ENCODE results near the gene COL25A1.

COL25A1 gene

DNA sequence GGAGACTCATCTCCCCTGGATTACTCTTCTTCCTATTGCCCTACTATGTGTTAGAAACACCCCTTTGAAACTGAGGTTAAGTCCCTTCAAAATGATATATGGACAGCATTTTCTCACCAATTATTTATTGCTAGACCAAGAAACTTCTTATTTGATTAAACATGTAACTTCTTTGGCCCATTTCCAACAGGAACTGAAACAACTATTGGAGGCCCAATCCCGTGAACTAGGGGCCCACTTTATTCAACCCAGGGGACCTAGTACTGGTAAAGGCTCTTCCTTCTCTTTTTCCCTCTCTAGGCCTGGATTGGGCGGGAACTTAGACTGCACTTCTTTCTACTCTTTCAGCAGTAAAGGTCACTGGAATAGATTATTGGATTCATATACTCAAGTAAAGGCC is 16.7 kb upstream of the COL25A1 start:
- Histone ChIP-seq H3K4me1 (peaks cover 28% of the 10 kb centered on the region), H4K20me1 (no peaks in the 10 kb centered on the region)
- TF ChIP-seq Cebpa-rat (IDR thresholded peaks at IDR 0.05) = no peak

DNA sequence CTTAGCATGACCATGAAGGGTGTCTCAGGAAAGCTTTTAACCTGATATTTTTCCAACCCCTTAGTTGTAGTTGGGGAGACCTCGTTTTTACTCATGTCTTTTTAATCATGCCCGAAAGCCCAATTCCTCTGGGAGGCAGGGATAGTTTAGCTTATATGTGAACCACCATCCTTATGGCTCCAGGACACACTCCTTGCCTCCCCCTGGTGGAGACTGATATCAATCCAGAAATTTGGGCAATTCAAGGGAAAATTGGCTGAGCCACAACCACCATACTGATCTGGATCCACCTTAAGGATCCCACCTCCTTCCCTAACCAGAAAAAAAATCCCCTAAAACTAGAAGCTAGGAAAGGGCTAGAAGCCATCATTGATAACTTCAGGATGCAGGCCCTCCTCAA is 13.4 kb upstream of the COL25A1 start:
- Histone ChIP-seq H4K20me1 (no peaks in the 10 kb centered on the region), H3K27me3 (no peaks in the 10 kb centered on the region), H3K9me3 (peaks cover 60% of the 10 kb centered on the region), H3K4me2 (no peak overlapping the region), H3K36me3 (no peaks in the 10 kb centered on the region), H3K4me1 (peaks cover 28% of the 10 kb centered on the region), H3K27ac (no peak overlapping the region), H3K4me3 (no peak overlapping the region), H3K9ac (no peak overlapping the region)
- TF ChIP-seq Cebpa-rat (IDR thresholded peaks at IDR 0.05) = no peak

More for the DNA sequence above, 16.7 kb upstream of the COL25A1 start:
- Histone ChIP-seq H3K9me3 (peaks cover 71% of the 10 kb centered on the region), H3K9ac (no peak overlapping the region), H3K4me3 (no peak overlapping the region), H3K36me3 (peaks cover 8% of the 10 kb centered on the region; the same call in 1 of the 2 replicates), H3K27me3 (no peaks in the 10 kb centered on the region), H3K27ac (no peak overlapping the region), H3K4me2 (peak overlapping the region; percentile 11; the same call in 1 of the 2 replicates)

DNA sequence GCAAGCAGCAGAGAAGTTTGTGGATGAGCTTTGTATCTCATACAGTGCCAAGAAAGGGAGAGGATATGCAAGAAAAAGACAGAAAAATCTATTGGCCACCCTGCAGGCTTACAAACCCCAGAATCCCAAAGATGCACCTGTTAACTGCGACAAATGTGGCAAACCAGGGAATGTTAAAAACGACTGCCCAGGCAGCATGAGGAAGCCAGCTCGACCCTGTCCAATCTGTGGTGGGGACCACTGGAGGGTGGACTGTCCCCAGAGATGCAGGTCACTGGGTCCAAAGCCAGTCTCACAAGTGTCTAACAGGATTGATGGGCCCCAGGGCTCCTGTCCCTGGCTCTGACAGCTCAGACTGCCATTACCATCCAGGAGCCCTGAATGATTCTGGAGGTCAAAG is 12.9 kb upstream of the COL25A1 start:
- no peaks in the 10 kb centered on the region for H3K36me3 ChIP-seq
- no peak overlapping the region for H3K27ac ChIP-seq
- H3K4me1 ChIP-seq = peaks cover 28% of the 10 kb centered on the region
- H4K20me1 ChIP-seq = no peaks in the 10 kb centered on the region
- H3K4me3 ChIP-seq = no peak overlapping the region
- TF ChIP-seq Cebpa-rat (IDR thresholded peaks at IDR 0.05) = no peak
- H3K4me2 ChIP-seq = no peak overlapping the region
- H3K9me3 ChIP-seq = peaks cover 55% of the 10 kb centered on the region
- no peaks in the 10 kb centered on the region for H3K27me3 ChIP-seq
- H3K9ac ChIP-seq = no peak overlapping the region

DNA sequence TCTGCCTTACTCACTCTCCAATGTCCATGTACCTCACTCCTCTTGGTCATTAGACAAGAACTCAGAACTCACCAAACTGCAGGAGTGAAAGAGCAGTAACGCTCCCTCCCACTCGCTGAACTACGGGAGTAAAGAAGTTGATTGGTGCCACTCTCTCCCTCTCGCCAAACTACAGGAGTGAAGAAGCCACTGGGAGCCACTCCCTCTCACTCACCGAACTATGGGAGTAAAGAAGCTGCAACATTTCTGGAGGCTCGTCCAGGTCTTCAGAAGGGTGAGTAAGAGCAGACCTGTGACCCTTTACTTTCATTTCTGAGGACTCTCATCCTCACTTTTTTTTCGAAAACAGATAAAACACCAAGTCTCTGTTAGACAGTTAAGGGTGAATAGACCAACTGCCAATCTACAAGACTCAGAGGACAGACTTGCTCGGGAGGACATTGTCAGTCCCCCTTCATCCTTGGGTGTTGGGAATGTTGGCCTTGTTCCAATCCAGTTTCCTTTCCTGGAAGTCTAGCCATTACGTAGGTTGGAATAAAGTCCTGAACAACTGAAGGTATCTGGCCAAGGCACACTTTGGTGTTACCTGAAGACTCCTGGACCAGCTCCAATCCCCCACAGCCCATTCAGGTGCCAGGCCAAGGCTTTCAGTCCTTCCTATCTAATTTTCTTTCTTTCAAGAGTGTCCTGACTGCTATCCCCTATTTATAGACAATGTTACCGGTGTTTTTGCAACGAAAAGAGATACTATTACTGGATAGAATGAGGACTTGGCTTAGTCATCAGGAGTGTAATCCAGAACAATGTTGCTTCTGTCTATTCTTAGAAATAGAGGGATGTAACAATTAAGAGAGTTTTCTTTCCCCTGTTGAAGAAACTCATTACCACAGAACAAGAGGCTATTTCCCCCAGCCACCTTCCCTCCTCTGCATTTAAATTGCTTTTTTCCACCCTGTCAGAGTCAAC is 11.0 kb upstream of the COL25A1 start:
- peaks cover 47% of the 10 kb centered on the region for H3K9me3 ChIP-seq
- no peak for TF ChIP-seq Cebpa-rat (IDR thresholded peaks at IDR 0.05)
- H3K9ac ChIP-seq = no peak overlapping the region
- no peaks in the 10 kb centered on the region for H4K20me1 ChIP-seq
- no peak overlapping the region for H3K4me2 ChIP-seq
- H3K27me3 ChIP-seq = no peaks in the 10 kb centered on the region
- H3K36me3 ChIP-seq = no peaks in the 10 kb centered on the region
- no peak overlapping the region for H3K27ac ChIP-seq
- H3K4me1 ChIP-seq = peaks cover 18% of the 10 kb centered on the region
- H3K4me3 ChIP-seq = no peak overlapping the region

DNA sequence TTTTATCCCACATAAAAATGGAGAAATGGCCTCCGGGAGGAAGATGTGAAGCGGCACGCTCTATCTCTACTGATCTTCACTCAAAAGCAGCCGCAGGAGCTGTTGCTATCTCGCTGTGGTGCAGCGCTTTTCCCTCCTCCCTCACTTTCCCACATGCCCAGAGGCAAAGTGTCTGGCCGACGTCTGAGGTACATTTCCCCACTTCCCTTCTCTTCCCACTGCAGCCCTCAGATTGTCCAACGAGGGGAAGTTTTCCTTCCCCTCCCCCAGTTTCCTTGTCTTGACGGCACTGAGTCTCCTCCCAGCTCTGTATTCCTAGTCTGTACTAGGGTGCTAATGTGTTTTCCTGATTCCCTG is 660 bp upstream of the COL25A1 start:
- no peaks in the 10 kb centered on the region for H3K36me3 ChIP-seq
- H3K27ac ChIP-seq = no peak overlapping the region
- no peaks in the 10 kb centered on the region for H3K27me3 ChIP-seq
- no peak overlapping the region for H3K9ac ChIP-seq
- no peaks in the 10 kb centered on the region for H4K20me1 ChIP-seq
- no peak for TF ChIP-seq Cebpa-rat (IDR thresholded peaks at IDR 0.05)
- peaks cover 7% of the 10 kb centered on the region; the same call in 1 of the 2 replicates for H3K4me1 ChIP-seq
- no peak overlapping the region for H3K4me3 ChIP-seq
- no peak overlapping the region for H3K4me2 ChIP-seq
- peaks cover 22% of the 10 kb centered on the region for H3K9me3 ChIP-seq

DNA sequence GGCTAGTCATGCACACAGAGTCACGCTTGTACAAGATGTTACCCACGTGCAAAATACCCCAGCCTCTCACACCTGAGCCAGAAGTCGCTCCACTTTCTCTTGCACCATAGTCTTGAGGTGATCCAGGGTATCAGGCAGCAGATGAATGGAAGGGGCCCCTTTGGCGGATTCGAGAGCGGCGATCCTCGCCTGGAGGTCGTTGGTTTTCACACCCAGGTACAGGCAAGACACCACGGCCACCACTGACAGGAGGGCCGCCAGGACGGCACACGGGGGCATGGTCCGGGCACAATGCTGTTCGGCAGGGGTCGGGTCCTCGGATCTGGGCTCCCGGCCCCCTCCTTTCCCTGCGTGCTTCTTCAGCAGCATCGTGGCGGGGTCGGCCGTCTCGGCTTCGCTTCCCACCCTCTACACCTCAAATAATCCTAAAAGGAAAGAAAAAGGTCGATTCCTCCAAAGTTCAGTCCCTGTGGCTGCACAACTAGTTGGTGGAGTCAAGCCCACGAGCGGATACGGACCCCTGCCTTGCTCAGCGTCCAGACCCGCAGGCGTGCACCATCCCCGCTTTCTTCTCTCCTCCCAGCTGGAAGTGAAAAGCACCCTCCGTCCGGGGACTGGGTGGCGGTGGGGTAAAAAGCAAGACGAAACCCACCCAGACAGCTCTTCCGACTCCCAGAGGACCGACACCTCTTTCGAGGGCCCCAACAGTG is 652 bp downstream of the COL25A1 start:
- Histone ChIP-seq H3K4me1 (peaks cover 7% of the 10 kb centered on the region; the same call in 1 of the 2 replicates), H3K9ac (no peak overlapping the region), H3K4me3 (no peak overlapping the region), H3K4me2 (no peak overlapping the region), H3K36me3 (no peaks in the 10 kb centered on the region), H3K27me3 (no peaks in the 10 kb centered on the region), H3K9me3 (peaks cover 22% of the 10 kb centered on the region), H3K27ac (no peak overlapping the region), H4K20me1 (no peaks in the 10 kb centered on the region)
- no peak for TF ChIP-seq Cebpa-rat (IDR thresholded peaks at IDR 0.05)

DNA sequence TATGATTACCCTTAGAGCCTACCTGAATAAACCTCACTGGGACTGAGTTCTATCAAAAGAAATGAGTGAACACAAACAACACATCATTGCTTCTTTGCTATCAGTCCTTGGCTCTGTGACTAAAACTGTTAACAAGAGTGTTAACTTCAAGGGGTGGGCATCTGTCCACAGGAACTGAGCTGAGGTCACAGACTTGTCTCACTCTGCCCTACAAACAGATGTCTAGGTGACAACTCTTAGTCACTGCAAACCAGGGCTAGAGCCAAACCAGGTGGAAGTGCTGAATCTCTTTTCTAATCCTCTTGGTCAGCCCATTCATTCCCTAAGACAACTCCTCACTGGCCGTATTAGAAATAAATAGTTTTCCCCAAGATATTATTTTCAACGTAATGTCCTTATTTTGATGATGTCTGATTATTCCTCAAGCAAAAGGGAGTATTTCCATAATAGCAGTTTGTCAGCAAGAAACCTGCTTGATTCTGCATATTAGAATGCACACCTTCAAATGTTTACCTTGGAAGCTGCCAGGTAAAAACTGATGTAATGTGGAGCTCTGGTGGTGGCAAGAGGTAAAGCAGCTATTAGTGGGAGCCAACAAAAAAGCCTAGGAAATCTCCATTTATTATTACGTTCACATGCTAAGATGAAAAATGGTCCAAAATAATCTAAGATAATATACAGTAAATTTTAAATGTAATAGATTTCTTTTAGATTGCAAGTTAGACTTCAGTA is 4.0 kb downstream of the COL25A1 start:
- Histone ChIP-seq H3K36me3 (no peaks in the 10 kb centered on the region), H4K20me1 (no peaks in the 10 kb centered on the region), H3K4me3 (no peak overlapping the region), H3K9ac (no peak overlapping the region), H3K4me1 (no peaks in the 10 kb centered on the region), H3K4me2 (no peak overlapping the region), H3K27me3 (no peaks in the 10 kb centered on the region), H3K27ac (no peak overlapping the region), H3K9me3 (peaks cover 22% of the 10 kb centered on the region)
- TF ChIP-seq Cebpa-rat (IDR thresholded peaks at IDR 0.05) = no peak

DNA sequence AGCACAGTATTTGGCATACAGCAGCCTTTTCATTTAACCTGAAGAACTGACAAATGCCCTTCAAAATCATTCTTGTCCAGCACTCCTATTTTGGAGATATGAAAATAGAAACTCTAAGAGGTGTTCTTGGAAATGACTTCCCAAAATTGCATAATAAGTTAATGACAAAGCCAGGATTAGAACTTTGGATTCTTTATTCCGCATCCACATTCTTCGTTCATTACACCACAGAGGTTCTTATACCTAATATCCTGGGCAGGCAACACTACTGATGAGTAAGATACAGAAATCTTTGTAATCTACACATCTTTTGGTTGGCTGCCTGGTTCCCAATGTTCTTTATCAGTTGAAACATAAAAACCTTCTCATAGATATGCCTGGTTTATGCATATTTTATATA is 5.9 kb downstream of the COL25A1 start:
- H3K4me2 ChIP-seq = no peak overlapping the region
- H3K9me3 ChIP-seq = peaks cover 3% of the 10 kb centered on the region
- no peak for TF ChIP-seq Cebpa-rat (IDR thresholded peaks at IDR 0.05)
- H3K36me3 ChIP-seq = no peaks in the 10 kb centered on the region
- no peaks in the 10 kb centered on the region for H3K4me1 ChIP-seq
- H3K27me3 ChIP-seq = no peaks in the 10 kb centered on the region
- no peak overlapping the region for H3K9ac ChIP-seq
- H3K4me3 ChIP-seq = no peak overlapping the region
- no peak overlapping the region for H3K27ac ChIP-seq
- H4K20me1 ChIP-seq = no peaks in the 10 kb centered on the region

DNA sequence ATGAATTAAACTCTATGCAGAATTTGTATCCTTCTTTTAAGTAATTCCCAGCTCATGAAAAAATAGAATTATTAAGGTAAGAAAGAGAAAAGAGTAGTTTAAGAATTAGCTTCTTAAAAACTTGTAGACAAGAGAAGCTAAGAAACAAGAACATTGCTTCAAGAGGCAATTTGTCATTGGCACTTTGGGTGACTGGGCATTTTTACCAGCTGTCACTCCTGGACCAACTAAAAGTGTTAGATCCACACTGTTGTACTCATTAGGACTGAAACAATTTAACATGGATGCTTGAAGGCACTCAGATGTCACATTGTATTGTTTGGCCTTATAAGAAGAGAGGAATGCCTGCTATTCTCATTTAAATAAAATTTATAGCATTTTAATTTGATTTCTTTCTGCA is 7.4 kb downstream of the COL25A1 start:
- Histone ChIP-seq H3K4me3 (no peak overlapping the region), H3K27ac (no peak overlapping the region)

More for the DNA sequence above, 7.4 kb downstream of the COL25A1 start:
- no peak overlapping the region for H3K9ac ChIP-seq
- no peaks in the 10 kb centered on the region for H3K36me3 ChIP-seq
- no peaks in the 10 kb centered on the region for H3K9me3 ChIP-seq
- no peak for TF ChIP-seq Cebpa-rat (IDR thresholded peaks at IDR 0.05)
- H3K4me1 ChIP-seq = no peaks in the 10 kb centered on the region
- H3K27me3 ChIP-seq = no peaks in the 10 kb centered on the region
- no peak overlapping the region for H3K4me2 ChIP-seq
- H4K20me1 ChIP-seq = no peaks in the 10 kb centered on the region

Data from BLaER1 (cell line).